Peyer's patch (tissue), 4 donors: Measurements from ENCODE around the gene BEGAIN. TPM values are rescaled to one million over a fixed set of nuclear protein-coding genes. Genes with fewer than 3 reads are reported as not detected.

ENCODE experiments used
- DNase-seq, 3 donors: peaks; one replicate each; pipeline ENCODE4 v3.0.0-alpha.2; 2017 to 2019
- H3K27ac ChIP-seq, 4 donors: fragments of 200-600 bp; sonication (generic); one replicate each; pipeline ENCODE4 v1.5.1; 2016 to 2019
- H3K27me3 ChIP-seq, 2 donors: fragments of 200-600 bp; sonication (generic); one replicate each; pipeline ENCODE4 v1.5.1; 2019
- H3K36me3 ChIP-seq, 3 donors: fragments of 200-600 bp; sonication (generic); one replicate each; pipeline ENCODE4 v1.5.1; 2016 to 2019
- H3K4me1 ChIP-seq, 4 donors: fragments of 200-600 bp; sonication (generic); one replicate each; pipeline ENCODE4 v1.5.1; 2016 to 2019
- H3K4me3 ChIP-seq, 4 donors: fragments of 200-600 bp; sonication (generic); 1 replicate in 3 of 4; 2 replicates in 1 of 4; pipeline ENCODE4 v1.5.1; 2016 to 2019; ENCODE audit warnings: mild to moderate bottlenecking in 1 of 4
- H3K9me3 ChIP-seq, 4 donors: fragments of 200-600 bp; sonication (generic); one replicate each; pipeline ENCODE4 v1.5.1; 2016 to 2019; ENCODE audit warnings: mild to moderate bottlenecking in 1 of 4
- CTCF ChIP-seq, 6 experiments: fragments of 450-650 bp in 4 of 6; fragments of 200-600 bp in 2 of 6; sonication (generic) in 1 of 6; IDR thresholded peaks; one replicate each; pipeline ENCODE4 v1.5.1; 2017 to 2019; ENCODE audit warnings: antibody characterized with exemption in 6 of 6, mild to moderate bottlenecking in 3 of 6, moderate library complexity in 1 of 6
- POLR2A ChIP-seq, 2 donors: fragments of 450-650 bp; IDR thresholded peaks; one replicate each; pipeline ENCODE4 v1.5.1; 2017; ENCODE audit warnings: antibody characterized with exemption in 2 of 2, mild to moderate bottlenecking in 2 of 2, moderate library complexity in 2 of 2
- total RNA-seq, 4 donors: library from RNA; depleted of rRNA; stranded (reverse); fragments of >200 nt; gene quantifications; one replicate each; pipeline ENCODE4 v1.1.0, GENCODE V29; 2016

BEGAIN gene
- total RNA-seq, 4 donors from 2014 or later, result 1.6 to 31.8 (median 6.6) TPM; not detected in 1

DNA sequence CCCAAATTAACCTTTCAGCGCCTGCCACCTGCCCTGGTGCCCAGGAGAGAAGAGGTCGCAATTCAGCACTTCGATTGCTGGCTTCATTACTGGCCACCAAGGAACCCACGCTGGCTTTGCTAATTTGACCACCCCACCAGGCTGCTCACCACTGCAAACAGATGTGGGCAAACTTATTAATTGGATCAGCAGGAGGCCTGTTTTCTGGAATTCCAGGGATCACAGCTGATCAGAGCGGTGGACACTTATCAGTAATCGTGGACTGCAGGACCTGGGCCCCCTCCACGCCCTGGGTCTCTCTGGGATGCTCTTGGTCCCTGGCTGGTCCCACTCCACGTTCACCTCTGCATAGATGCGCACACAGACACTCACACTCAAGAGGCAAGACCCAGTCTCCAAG, 27.8 kb downstream of the BEGAIN start:
- Histone ChIP-seq H3K9me3 (no peaks in the 10 kb centered on the region), H3K27ac (no peak overlapping the region), H3K36me3 (no peaks in the 10 kb centered on the region), H3K27me3 (no peaks in the 10 kb centered on the region), H3K4me1 (peaks cover 0 to 1% (median 0%) of the 10 kb centered on the region in 4 donors), H3K4me3 (no peak overlapping the region)
- TF ChIP-seq CTCF (IDR thresholded peaks at IDR 0.05) (no peak), POLR2A (IDR thresholded peaks at IDR 0.05) (no peak)
- no peak for DNase-seq

DNA sequence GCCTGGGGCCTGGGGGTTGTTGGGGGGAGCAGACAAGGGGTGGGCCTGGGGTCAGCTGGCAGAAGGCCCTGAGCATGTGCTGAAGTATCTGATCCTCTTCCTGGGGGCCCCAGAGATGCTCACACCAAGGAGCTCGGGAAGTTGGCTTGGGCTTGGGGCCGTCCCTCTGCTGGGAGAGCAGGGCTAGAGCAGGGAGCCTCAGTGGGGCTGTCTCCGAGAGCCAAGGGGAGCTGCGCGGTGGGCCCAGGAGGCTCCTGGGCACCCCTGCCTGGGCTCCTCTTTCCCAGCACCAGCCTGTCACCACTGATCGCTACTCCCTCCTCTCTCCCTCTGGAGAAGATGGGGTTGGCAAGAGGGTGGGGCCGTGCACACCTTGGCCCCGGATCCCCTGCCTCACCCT, 28.3 kb downstream of the BEGAIN start:
- no peak overlapping the region for H3K27ac ChIP-seq
- H3K4me3 ChIP-seq, result no peak overlapping the region
- no peak for DNase-seq
- H3K4me1 ChIP-seq, result peaks cover 0 to 6% (median 0%) of the 10 kb centered on the region in 4 donors
- TF ChIP-seq CTCF (IDR thresholded peaks at IDR 0.05) (no peak), POLR2A (IDR thresholded peaks at IDR 0.05) (no peak)
- H3K9me3 ChIP-seq, result no peaks in the 10 kb centered on the region
- no peaks in the 10 kb centered on the region for H3K36me3 ChIP-seq
- no peaks in the 10 kb centered on the region for H3K27me3 ChIP-seq

DNA sequence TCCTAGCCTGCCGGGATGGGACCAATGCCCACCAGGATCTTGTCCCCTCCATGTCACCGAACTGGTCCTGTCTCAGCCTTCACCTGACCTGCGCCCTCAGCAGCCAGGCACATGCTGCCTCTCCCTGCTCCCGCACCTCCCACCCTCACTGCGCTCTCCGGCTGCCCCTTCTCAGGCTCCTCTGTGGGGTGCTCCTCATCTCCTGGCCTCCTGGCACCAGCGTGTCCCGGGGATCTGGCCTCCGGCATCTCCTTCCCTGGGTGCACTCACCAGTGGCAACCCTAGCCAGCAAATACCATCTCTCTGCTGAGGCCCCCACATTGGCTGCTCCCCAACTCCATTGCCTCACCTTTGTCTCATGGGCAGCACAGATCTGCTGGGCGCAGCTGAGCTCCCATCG, 29.0 kb downstream of the BEGAIN start:
- Histone ChIP-seq H3K27ac (no peak overlapping the region), H3K27me3 (no peaks in the 10 kb centered on the region), H3K4me1 (peaks cover 0 to 10% (median 0%) of the 10 kb centered on the region in 4 donors), H3K36me3 (no peaks in the 10 kb centered on the region), H3K9me3 (no peaks in the 10 kb centered on the region), H3K4me3 (no peak overlapping the region)
- DNase-seq, result no peak
- TF ChIP-seq CTCF (IDR thresholded peaks at IDR 0.05), result no peak
- no peak for TF ChIP-seq POLR2A (IDR thresholded peaks at IDR 0.05)

DNA sequence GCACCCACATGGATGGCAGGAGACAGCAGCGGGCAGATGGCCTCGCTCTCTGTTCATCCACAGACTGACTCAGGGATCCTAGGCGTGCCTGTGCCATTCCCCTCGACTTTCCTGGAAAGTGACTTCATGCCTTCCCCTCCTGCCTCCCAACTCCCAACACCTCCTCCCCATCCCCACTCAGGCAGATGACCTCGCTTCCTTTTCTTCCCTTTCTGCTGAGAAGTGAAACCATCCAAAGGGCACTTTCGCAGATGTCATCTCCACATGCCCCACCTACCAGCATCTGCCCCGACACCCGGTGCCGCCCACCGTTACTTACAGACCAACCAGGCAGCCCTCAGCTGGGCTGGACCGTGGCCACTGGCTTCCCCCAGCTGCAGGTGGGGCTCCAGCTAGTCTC, 29.6 kb downstream of the BEGAIN start:
- no peak overlapping the region for H3K27ac ChIP-seq
- no peaks in the 10 kb centered on the region for H3K9me3 ChIP-seq
- H3K4me3 ChIP-seq, result no peak overlapping the region
- H3K27me3 ChIP-seq, result no peaks in the 10 kb centered on the region
- H3K36me3 ChIP-seq, result no peaks in the 10 kb centered on the region
- DNase-seq, result peak in 1 of 3 donors; percentile 65
- H3K4me1 ChIP-seq, result peaks cover 0 to 10% (median 0%) of the 10 kb centered on the region in 4 donors
- no peak for TF ChIP-seq POLR2A (IDR thresholded peaks at IDR 0.05)

GRCh38 chr14:100556936-100557505, 30.2 kb downstream of the BEGAIN start:
- TF ChIP-seq POLR2A (IDR thresholded peaks at IDR 0.05), result no peak
- no peak for TF ChIP-seq CTCF (IDR thresholded peaks at IDR 0.05)
- H3K4me1 ChIP-seq, result peaks cover 0 to 10% (median 0%) of the 10 kb centered on the region in 4 donors
- no peak overlapping the region for H3K27ac ChIP-seq
- DNase-seq, result no peak
- no peaks in the 10 kb centered on the region for H3K36me3 ChIP-seq
- no peaks in the 10 kb centered on the region for H3K27me3 ChIP-seq
- no peaks in the 10 kb centered on the region for H3K9me3 ChIP-seq
- no peak overlapping the region for H3K4me3 ChIP-seq

DNA sequence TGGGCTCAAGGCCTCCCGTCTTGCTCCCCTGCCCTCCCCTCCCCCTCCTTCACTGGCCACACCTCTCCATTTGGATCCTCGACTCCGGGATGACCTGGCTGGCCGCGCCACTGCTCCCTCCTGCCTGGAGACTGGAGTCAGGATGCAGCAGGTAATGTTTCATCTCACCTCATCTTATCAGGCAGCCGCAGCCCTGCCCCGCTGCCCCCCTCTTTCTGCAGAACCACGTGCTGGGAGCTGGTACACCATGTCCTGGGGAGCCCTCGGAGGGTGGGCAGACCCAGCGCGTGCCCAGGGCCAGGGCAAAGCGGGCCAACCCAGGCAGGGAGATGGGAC, 31.1 kb downstream of the BEGAIN start:
- Histone ChIP-seq H3K27me3 (no peaks in the 10 kb centered on the region), H3K27ac (no peak overlapping the region), H3K4me3 (no peak overlapping the region), H3K9me3 (no peaks in the 10 kb centered on the region), H3K4me1 (peaks cover 0 to 10% (median 0%) of the 10 kb centered on the region in 4 donors), H3K36me3 (no peaks in the 10 kb centered on the region)
- TF ChIP-seq POLR2A (IDR thresholded peaks at IDR 0.05) (no peak), CTCF (IDR thresholded peaks at IDR 0.05) (no peak)
- DNase-seq, result no peak
